NCI-H345 treated with DMSO at 0.1 percent for 48 hours (cell line): ENCODE data around the gene PXN.

Experiments
- DNase-seq: peaks from one replicate; lab custom pipeline; 2025; ENCODE audit not compliant: unreplicated experiment; lab: John Stamatoyannopoulos, UW

The PXN gene

DNA sequence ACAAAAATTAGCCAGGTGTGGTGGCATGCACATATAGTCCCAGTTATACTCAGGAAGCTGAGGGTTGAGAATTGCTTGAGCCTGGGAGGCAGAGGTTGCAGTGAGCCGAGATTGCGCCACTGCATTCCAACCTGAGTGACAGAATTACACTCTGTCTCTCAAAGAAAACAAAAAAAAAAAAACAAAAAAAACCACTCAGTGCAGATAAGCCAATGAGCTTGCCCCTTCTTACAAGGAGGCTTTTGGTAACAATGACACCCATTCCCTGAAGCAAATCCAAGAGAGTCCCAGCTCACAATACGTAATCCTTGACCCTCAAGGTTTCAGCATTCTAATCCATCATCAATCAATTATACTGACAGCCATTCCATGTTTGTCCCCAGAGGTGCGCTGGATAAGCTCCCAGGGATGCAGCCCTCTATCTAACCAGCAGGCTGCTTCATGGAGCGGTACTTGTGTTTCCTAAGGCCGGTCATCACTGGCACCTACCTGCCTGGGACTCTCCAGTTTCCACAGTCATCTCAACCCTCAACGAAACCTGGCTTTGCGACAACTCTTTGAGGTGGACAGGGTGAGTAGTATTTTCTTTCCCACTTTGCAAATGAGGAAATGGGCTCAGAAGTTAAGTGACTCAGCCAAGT, 83.4 kb downstream of the PXN start:
- DNase-seq: no peak

DNA sequence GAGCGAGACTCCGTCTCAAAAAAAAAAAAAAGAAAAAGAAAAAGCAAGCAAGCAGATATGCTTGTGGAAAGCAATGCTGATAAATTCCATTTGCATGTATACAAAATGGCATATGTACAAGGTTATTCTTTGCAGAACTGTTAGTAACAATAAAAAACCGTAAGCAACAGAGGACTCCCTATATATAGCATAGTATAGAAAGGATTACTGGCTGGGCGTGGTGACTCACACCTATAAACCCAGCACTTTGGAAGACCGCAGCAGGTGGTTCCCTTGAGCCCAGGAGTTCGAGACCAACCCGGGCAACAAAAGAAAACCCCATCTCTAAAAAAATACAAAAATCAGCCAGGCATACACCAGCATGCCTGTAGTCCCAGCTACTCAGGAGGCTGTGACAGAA, 84.6 kb downstream of the PXN start:
- DNase-seq: no peak

DNA sequence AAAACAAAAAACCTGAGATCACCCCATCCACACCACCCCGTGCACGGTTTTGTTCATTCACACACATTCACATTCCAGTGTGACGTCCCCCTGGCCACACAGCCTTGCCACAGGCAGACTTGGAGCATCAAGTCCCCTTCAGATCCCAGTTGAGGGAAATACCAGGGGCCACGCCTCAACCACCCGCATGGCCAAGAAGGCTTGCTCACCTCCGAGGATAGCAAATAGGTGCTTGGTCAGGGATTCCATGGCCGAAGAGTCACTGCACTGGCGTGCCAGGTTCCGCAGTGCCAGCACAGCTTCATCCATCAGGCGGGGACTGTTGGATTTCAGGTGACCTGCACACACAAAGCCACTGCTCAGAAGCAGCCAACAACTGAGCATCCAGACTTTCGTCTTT, 90.0 kb downstream of the PXN start:
- no peak for DNase-seq

DNA sequence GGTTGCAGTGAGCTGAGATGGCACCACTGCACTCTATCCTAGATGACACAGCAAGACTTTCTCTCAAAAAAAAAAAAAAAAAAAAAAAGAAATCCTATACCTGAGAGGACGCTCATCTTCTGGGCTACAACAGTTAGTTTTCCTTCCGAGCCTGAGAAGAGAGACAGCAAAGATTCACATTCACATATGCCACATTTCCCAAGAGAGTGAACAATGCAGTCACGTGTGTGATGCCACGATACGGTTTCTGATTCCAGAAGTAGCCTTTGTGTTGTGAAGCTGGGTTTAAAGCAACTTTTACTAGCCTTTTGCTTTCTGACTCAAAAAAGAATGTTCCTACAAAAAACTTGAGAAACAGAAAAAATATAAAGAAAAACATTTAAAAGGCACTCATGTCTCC, 90.5 kb downstream of the PXN start:
- DNase-seq: no peak

DNA sequence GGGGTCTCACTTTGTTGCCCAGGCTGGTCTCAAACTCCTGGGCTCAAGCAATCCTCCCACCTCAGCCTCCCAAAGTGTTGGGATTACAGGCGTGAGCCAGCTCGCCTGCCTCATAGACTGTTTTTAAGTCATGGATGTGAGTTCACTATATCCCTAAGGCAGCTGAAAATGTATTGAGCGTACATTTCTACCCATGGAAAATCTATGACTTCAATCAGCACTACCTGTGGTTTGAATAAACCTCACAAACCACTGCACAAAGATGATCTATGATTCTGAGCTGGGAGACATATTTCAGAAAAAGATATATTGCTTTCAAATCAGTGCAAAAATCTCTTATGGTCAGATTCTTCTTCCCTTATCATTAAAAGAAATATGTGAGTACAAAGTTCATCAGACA, 93.5 kb downstream of the PXN start:
- no peak for DNase-seq

DNA sequence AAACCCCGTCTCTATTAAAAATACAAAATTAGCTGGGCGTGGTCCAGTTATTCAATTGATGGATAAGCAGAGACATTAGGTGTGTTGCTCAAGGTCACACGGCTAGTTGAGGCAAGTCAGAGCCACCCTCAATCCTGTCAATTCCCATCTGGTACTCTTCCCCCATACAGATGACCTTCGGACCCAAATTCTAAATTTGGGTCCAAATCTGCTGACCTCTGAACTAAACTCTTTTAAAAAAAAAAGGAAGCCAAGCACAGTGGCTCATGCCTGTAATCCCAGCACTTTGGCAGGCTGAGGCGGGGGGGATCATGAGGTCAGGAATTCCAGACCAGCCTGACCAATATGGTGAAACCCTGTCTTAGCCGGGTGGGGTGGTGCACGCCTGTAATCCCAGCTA, 94.9 kb downstream of the PXN start:
- DNase-seq: no peak

DNA sequence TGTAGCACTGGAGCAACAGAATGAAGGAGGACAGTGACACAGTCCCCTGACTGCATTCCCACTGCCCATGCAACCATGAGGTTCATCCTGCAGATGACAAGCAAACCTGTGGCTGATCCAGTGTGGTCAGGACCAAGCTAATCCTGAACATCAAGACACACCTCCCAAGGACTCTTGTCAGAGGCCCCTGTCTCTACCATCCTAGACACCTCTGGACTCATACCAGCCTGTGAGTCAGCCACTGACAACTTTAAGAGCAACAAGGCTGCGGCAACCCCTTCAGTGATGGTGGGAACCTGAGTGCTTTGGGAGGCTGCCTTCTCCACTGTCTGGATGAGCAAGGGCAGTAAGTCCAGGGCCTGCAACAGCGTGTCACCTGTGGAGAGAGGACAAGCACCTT, 95.6 kb downstream of the PXN start:
- DNase-seq: no peak

DNA sequence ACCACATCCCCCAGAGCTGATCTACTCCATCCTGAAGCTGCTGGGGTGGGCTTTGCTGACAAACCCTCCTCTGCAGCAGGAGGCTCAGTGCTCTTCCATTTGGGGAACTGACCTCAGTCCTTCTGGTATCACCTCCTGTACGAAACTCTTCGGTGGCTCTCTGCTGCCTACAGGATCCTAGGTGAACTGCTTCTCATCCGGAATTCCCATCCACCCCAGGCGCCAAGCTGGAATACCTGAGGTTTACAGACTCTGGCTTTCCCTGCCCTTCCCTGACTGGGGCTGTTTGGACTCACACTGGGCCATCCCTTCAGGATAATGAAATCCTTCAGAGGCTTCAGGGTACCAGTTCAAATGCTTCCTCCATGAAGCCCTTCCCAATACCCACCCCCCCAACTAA, 97.2 kb downstream of the PXN start:
- DNase-seq: no peak

DNA sequence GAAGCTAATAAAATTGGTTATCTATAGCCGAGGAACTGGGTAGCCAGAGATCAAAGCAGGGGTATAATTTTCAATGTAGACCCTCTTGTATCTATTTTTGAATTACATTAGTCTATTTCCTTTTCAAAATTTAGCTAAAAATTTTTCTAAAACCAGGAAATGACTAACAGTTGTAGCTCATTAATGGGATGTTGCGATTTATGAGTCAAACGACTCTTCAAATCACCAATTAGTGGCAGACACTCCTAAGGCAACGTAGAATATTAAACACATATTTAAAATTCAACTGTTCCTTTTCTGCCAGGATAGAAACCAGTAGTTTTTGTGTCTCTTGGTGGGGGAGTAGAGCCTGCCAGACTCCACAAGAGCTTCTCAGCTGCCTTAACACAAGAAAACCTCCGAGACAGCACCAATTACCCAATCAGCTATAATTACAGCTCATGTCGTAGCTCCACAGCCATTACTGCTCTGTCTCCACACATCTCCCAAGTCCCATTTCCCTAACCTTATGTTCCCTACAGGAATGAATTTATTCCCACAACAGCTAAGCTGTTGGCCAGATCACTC, 97.9 kb downstream of the PXN start:
- no peak for DNase-seq

DNA sequence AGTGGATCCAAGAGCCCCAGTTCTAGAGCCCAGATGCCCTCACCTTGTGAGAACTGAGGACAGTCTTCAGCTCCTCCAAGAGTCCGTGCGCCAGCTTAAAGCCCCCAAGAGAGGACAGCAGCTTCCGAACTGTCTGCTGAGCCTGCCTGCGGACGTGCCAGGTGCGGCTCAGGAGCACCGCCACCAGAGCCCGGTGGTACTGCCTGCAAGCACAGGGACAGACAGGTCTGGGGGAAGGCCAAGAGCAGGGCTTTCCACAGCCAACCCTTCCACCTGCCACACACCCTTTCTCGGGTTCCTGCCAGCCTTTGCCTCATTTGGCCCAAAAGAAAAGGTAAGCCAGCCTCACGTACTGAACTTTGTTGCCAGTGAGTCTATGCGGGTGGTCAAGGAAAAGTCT, 101.2 kb downstream of the PXN start:
- DNase-seq: no peak

DNA sequence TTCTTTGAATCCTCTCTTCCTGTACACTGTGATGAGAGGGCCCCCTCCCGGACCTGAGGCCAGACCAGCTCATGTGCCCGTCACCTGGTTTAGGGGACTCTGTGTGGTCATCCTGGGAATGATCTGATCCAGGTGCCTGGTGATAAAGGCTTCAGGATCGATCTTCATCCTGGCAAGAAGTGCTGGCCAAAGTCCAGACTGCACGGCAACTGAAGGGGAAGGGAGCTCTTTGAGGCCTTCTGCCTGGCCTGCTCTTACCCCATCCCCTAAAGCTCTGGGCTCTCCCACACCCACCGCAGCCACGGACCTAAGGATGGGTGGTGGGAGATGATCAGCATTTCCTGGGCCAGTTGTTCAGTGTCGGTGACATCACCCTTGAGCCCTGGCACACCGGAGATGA, 102.8 kb downstream of the PXN start:
- DNase-seq: no peak

DNA sequence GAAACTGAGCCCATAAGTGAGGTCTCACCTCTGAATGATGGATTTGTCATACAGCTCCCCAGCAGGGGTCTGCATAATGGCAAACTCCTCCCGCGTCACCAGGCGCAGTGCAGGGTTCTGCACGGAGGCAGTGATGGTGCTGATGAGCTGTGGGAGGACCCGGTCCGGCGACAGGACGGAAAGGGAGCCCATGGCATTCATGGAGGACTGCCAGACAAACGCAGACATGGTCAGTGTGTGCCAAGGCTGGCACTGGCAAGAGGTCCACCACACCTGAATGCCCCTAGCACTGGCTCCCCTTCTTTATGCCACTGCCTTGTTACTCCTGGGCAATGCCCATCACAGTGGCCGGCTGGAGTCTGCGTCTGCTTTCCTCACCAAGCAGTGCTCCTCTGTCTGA, 103.7 kb downstream of the PXN start:
- no peak for DNase-seq
